Activated naive CD8-positive, alpha-beta T cell (primary cell): ENCODE data around the gene CCDC144A.
"Not testable (repeated sequence)": the region's sequence is repeated elsewhere in the genome, so short reads cannot be mapped to it uniquely, and the experiment has no call there.

Source experiments
- H3K27ac Mint-ChIP-seq: one replicate; pipeline ENCODE4 v1.8.0; 2021; ENCODE audit warnings: mixed read lengths
- H3K27me3 Mint-ChIP-seq: one replicate; pipeline ENCODE4 v1.8.0; 2021; ENCODE audit warnings: mixed read lengths
- H3K36me3 Mint-ChIP-seq: one replicate; pipeline ENCODE4 v1.8.0; 2021; ENCODE audit warnings: mixed read lengths
- H3K4me1 Mint-ChIP-seq: one replicate; pipeline ENCODE4 v1.8.0; 2021; ENCODE audit warnings: low read depth, mixed read lengths
- H3K4me3 Mint-ChIP-seq: one replicate; pipeline ENCODE4 v1.8.0; 2021; ENCODE audit warnings: mild to moderate bottlenecking, mixed read lengths
- H3K9me3 Mint-ChIP-seq: one replicate; pipeline ENCODE4 v1.8.0; 2021; ENCODE audit warnings: low read depth, mixed read lengths

Gene CCDC144A, protein sequence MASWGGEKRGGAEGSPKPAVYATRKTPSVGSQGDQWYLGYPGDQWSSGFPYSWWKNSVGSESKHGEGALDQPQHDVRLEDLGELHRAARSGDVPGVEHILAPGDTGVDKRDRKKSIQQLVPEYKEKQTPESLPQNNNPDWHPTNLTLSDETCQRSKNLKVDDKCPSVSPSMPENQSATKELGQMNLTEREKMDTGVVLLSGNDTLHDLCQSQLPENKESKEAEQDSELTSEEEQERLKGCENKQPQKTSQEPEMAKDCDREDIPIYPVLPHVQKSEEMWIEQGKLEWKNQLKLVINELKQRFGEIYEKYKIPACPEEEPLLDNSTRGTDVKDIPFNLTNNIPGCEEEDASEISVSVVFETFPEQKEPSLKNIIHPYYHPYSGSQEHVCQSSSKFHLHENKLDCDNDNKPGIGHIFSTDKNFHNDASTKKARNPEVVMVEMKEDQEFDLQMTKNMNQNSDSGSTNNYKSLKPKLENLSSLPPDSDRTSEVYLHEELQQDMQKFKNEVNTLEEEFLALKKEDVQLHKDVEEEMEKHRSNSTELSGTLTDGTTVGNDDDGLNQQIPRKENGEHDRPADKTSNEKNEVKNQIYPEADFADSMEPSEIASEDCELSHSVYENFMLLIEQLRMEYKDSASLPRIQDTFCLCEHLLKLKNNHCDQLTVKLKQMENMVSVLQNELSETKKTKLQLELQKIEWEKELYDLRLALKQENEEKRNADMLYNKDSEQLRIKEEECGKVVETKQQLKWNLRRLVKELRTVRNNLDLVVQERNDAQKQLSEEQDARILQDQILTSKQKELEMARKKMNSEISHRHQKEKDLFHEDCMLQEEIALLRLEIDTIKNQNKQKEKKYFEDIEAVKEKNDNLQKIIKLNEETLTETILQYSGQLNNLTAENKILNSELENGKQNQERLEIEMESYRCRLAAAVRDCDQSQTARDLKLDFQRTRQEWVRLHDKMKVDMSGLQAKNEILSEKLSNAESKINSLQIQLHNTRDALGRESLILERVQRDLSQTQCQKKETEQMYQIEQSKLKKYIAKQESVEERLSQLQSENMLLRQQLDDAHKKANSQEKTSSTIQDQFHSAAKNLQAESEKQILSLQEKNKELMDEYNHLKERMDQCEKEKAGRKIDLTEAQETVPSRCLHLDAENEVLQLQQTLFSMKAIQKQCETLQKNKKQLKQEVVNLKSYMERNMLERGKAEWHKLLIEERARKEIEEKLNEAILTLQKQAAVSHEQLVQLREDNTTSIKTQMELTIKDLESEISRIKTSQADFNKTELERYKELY (N-terminal part only)

DNA sequence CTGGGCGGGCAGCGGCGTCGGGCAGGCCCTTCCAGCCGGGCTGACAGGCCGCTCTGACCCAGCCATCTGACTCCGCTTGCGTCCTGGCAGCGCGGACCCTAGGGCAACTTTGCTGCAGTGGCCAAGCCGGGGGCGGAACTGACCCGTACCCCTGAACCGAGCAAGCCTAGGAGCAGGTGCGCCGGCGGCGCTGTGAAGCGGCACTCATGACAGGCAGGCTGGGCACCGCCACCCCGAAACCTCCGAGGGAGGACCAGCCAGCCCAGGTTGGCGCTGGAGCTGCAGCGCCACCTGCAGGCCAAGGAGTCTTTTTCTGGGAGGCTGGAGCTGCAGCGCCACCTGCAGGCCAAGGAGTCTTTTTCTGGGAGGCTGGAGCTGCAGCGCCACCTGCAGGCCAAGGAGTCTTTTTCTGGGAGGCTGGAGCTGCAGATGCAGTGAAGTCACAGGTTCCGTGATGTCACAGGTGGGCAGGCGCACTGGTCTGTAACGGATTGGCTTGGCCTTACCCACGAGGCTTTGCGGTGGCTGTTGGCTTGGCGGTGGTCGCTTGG is at the start of gene CCDC144A:
Gene CCDC144A (plus strand): TSS at position 511 of the 551 bp plus-strand sequence. CDS start 160 bp downstream, outside the sequence.
- H3K36me3 Mint-ChIP-seq, H3K27me3 Mint-ChIP-seq: not testable (repeated sequence)
- H3K4me3 Mint-ChIP-seq: peak within 1 kb of the TSS; percentile 49

DNA sequence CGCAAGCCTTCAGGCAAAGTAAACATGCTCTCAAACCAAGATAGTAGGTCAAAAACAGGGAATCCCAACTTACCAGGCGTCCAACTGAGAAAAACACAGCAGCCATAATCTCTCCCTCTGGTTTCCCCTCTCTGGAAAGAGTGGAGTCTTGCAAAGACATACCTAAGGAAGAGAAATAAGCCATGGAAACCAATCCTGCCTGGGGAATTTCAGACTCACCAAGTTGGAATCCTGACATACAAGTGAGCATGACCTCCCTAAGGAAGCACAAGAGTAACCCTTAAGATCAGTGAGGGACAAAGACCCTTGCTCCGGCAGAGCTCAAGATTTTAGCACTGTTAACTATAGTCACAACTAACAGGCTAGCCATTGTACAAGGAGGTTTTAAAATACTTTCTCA is 40.5 kb upstream of the CCDC144A start:
- Mint-ChIP-seq H3K36me3 (peaks cover 16% of the 10 kb centered on the region), H3K4me1 (peaks cover 20% of the 10 kb centered on the region), H3K27ac (no peak overlapping the region), H3K9me3 (no peaks in the 10 kb centered on the region), H3K4me3 (no peak overlapping the region), H3K27me3 (no peaks in the 10 kb centered on the region)

More for the DNA sequence above, at the start of gene CCDC144A:
- H3K9me3 Mint-ChIP-seq, H3K4me1 Mint-ChIP-seq, H3K27ac Mint-ChIP-seq: not testable (repeated sequence)

DNA sequence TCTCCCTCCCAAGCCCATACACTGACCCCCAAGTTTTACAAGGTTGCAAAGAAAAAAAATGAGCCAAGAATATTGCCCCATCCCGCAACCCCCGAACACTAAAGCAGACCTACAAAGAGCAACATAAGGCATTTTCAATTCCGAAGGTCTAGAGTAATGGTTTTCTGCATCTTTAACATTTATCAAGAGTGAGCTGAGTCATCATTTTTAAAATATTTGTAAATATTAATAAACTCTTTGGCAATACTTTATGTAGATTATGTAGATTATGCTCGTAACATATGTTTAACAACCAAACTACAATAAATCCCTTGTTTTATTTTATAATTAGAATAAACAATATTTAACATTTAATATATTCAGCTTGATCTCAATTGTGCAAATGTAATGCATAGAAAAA is 37.8 kb upstream of the CCDC144A start:
- Mint-ChIP-seq H3K4me1 (peaks cover 20% of the 10 kb centered on the region), H3K27ac (no peak overlapping the region), H3K4me3 (peak overlapping the region; percentile 92), H3K36me3 (peaks cover 8% of the 10 kb centered on the region), H3K9me3 (no peaks in the 10 kb centered on the region), H3K27me3 (peaks cover 2% of the 10 kb centered on the region)

DNA sequence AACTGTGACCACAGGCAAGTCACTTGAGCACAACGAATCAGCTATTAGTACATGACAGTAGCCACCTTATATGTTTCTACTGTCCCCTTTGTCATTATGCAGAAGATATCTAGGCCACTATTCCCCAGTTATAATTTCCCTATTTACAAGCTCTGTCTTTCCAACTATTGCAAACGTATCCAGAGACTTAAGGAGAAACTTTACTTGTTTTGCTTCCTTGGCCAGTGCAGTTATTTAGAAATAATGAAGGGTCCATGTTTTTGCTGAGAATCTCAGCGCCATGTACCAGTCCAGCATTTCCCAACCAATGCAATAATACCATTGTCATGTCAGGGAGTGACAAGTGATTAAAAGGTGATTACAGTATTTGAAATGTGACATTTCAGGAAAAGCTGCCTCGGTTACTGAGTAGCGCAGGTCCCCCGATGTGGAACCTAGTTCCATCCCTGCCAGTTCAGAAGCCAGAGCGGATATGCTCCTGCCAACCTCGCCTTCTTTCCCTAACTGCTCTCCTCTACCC is 37.1 kb upstream of the CCDC144A start:
- Mint-ChIP-seq H3K9me3 (no peaks in the 10 kb centered on the region), H3K4me3 (peak overlapping the region; percentile 92), H3K27ac (peak overlapping the region; percentile 81), H3K4me1 (peaks cover 20% of the 10 kb centered on the region), H3K36me3 (peaks cover 6% of the 10 kb centered on the region), H3K27me3 (peaks cover 4% of the 10 kb centered on the region)

DNA sequence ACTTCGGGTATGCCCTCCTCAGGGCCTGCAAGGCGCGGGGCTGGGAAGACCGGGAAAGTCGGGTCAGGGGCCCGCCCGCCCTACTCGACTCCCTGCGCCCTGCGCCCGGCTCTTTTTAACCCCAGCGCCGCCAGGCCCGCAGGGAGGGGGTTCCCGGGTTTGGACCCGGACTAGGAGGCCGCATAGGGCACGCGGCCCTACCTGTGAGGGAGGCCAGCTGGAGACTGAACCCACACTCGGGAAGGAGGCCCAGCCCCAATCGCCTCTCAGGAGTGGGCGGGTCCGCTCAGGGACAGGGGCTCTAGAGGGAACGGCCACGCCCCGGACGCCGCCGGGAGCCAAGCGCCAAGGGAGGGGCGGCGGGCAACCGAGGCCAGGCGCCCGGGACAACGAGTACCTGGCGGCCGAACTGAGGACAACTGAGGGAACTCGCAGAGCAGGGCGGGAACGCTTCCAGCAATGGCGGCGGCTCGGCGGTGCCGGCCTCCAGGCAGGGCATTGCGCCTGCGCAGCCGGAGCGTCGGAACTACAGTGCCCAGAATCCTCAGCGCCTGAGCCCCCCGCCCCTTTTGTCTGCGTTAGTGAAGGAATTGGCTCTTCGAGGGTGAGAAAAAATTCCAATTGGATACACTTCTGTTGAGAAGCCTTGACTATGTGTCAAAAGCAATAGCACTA is 36.5 kb upstream of the CCDC144A start, which contains the start of gene ZNF624:
Gene ZNF624 (minus strand): TSS at position 484 of the 675 bp plus-strand sequence.
- peak within 1 kb of the TSS; percentile 81 for H3K27ac Mint-ChIP-seq

DNA sequence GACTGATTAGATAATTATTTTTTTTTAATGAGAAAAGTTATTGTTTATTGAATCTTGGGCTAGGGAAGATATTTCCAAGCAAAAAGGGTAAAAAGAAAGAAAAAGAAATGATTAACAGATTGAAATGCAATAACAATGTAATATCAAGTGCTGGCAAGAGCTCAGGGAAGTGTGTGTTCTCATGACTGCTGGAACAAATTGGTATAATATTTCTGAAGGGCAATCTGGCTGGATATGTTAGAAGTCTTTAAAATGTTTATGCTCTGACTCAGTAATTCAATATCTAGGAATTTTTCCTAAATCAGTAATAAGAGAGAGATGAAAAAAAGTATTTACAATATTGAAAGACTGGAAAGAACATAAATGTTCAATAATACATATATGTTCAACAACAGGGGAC is 28.8 kb upstream of the CCDC144A start:
- H3K27me3 Mint-ChIP-seq: peaks cover 20% of the 10 kb centered on the region
- H3K4me3 Mint-ChIP-seq: no peak overlapping the region
- H3K4me1 Mint-ChIP-seq: no peaks in the 10 kb centered on the region
- no peaks in the 10 kb centered on the region for H3K9me3 Mint-ChIP-seq
- H3K27ac Mint-ChIP-seq: no peak overlapping the region
- peaks cover 3% of the 10 kb centered on the region for H3K36me3 Mint-ChIP-seq

More for the DNA sequence above, 36.5 kb upstream of the CCDC144A start, which contains the start of gene ZNF624:
- H3K9me3 Mint-ChIP-seq: no peaks in the 10 kb centered on the region
- H3K4me1 Mint-ChIP-seq: peaks cover 20% of the 10 kb centered on the region
- H3K36me3 Mint-ChIP-seq: peaks cover 3% of the 10 kb centered on the region
- H3K27me3 Mint-ChIP-seq: peaks cover 4% of the 10 kb centered on the region
- H3K4me3 Mint-ChIP-seq: peak within 1 kb of the TSS; percentile 92

DNA sequence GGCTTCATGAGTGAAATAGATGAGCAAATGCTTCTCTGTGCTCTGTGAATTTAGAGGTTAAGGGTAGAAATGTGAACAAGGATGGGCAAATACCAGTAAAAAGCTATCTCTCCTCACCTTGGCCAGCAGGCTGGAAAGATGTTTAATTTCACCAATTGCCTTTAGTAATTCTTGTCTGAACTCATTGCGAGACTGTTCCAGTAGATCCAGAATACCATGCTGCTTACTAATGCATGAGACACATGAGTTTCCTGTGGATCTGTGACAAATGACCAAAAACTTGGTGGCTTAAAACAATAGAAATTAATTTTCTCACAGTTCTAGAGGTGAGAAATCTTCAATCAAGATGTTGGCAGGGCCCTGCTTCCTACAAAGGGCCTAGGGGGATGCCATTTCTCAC is 27.1 kb upstream of the CCDC144A start:
- Mint-ChIP-seq H3K27ac (no peak overlapping the region), H3K4me3 (no peak overlapping the region), H3K36me3 (peaks cover 3% of the 10 kb centered on the region), H3K27me3 (peaks cover 15% of the 10 kb centered on the region), H3K9me3 (no peaks in the 10 kb centered on the region), H3K4me1 (peaks cover 3% of the 10 kb centered on the region)

DNA sequence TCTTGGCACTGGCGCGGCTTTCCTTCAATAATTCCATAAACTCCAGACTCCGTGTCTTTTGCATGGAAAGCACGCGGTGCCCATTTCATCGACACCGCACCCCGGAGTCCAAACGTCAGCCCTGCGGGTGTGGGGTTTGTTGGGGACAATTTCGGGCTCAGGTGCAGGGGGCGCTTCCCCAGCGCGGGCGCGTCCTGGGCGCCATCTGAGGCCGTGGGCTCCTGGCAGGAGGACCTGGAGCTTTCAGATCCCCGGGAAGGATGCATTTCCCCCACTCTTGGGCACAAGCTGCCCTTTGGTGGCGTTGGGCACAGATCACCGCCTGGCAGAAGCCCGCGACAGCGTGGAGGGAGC is 23.5 kb upstream of the CCDC144A start:
- not testable (repeated sequence) for H3K36me3 Mint-ChIP-seq, H3K4me3 Mint-ChIP-seq, H3K9me3 Mint-ChIP-seq, H3K4me1 Mint-ChIP-seq, H3K27ac Mint-ChIP-seq
- H3K27me3 Mint-ChIP-seq: peaks cover 20% of the 10 kb centered on the region

DNA sequence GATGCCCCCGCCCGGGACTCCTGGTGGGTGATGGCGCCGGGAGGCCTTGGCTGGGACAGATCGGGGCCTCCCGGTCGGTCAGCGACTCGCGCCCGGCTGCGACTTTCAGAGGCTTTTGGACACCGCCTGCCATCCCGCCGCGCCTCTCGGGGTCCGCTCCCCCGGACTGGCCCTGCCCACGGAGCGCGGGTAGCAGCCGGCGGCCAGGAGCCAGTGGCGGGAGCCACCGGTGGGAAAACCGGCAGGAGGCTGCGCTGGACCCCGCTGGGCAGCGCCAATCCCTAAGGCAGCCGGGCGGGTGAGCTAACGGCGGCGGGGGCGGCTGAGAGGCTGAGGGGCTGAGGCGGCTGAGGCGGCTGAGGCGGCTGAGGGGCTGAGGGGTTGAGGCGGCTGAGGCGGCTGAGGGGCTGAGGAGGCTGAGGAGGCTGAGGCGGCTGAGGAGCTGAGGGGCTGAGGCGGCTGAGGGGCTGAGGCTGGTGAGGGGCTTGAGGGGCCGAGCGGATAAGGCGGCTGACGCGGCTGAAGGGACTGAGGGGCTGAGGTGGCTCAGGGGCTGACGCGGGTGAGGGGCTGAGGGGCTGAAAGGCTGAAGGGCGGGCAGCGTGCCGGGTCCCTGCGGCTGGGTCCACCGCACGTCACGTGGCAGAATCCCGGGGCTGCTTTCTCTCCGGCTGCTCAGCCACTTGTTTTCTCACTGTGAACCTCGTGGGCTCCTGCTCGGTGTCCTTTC is 23.0 kb upstream of the CCDC144A start:
- not testable (repeated sequence) for H3K27ac Mint-ChIP-seq, H3K36me3 Mint-ChIP-seq, H3K9me3 Mint-ChIP-seq, H3K4me1 Mint-ChIP-seq
- Mint-ChIP-seq H3K4me3 (peak overlapping the region; percentile 67), H3K27me3 (peaks cover 23% of the 10 kb centered on the region)

DNA sequence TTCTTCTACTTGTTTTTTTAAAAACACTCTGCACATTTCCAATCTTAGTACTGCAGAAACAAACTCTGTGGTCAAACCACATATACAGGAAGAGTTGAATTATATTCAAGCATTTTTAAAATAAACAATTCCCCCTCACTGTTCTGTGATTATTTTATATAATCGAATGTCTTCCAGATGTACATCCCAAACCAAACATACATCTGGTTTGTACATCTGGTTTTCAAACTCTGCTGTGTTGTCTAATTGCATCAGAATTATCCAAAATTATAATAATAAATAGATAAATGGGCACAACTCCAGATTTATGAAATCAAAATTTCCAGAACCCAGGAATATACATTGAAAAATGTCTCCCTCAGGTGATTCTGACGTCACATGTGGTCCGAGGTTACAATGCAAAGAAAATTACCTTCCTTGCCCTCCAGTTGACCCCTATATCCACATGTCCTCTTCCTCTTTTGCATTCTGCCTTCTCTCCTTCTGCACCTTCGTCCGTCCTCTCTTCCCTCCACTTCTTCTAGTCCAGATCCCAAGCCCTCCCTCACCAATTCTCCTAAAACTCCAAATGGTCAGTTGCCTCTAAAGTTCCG is 13.3 kb upstream of the CCDC144A start:
- H3K36me3 Mint-ChIP-seq: no peaks in the 10 kb centered on the region
- no peaks in the 10 kb centered on the region for H3K4me1 Mint-ChIP-seq
- H3K27ac Mint-ChIP-seq: no peak overlapping the region
- H3K27me3 Mint-ChIP-seq: peaks cover 4% of the 10 kb centered on the region
- no peaks in the 10 kb centered on the region for H3K9me3 Mint-ChIP-seq
- no peak overlapping the region for H3K4me3 Mint-ChIP-seq

DNA sequence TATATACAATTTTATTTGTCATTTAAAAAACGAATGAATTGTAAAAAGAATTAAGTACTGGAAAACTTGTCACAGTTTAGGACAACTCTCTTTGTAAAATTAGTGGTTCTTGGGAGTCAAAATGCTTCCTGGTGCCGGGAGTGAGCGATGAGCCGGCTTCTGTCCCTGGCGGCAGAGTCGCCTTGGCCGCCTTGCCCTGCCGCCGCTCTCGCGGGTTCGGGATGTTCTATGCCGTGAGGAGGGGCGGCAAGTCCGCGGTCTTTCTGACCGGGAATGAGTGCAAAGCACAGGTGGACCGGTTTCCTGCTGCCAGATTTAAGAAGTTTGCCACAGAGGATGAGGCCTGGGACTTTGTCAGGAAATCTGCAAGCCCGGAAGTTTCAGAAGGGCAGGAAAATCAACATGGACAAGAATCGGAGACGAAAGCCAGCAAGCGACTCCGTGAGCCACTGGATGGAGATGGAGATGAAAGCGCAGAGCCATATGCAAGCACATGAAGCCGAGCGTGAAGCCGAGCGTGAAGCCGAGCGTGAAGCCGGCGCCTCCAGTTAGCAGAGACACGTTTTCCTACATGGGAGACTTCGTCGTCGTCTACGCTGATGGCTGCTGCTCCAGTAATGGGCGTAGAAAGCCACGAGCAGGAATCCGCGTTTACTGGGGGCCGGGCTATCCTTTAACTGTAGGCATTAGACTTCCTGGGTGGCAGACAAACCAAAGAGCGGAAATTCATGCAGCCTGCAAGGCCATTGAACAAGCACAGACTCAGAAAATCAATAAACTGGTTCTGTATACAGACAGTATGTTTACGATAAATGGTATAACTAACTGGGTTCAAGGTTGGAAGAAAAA is 6.5 kb upstream of the CCDC144A start:
- not testable (repeated sequence) for H3K27ac Mint-ChIP-seq, H3K9me3 Mint-ChIP-seq, H3K4me3 Mint-ChIP-seq, H3K4me1 Mint-ChIP-seq, H3K36me3 Mint-ChIP-seq
- peaks cover 15% of the 10 kb centered on the region for H3K27me3 Mint-ChIP-seq

DNA sequence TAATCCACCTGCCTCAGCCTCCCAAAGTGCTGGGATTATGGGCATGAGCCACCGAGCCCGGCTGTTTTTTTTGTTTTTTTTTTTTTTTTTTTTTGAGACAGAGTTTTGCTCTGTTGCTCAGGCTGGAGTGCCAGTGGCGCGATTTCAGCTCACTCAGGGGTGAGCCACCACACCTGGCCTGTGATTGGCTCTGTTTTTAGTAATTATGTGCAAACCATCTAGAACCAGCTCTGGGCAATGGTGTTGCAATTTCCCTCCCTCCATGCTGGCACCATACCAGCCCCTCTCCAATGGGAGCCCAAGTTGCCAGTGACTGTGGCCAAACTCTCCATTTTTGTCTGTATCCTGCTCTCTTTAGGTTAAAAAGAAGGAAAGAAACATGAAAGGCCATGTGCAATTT is 4.0 kb upstream of the CCDC144A start:
- H3K27ac Mint-ChIP-seq, H3K4me3 Mint-ChIP-seq, H3K9me3 Mint-ChIP-seq, H3K36me3 Mint-ChIP-seq, H3K4me1 Mint-ChIP-seq: not testable (repeated sequence)
- peaks cover 15% of the 10 kb centered on the region for H3K27me3 Mint-ChIP-seq
